NT2/D1 (cell line): ENCODE results near the gene SRPX2.

Experiments used
- SUZ12 ChIP-seq: IDR thresholded peaks from 2 replicates; pipeline ENCODE4 v1.6.1; 2011; ENCODE audit not compliant: insufficient read length, insufficient read depth; ENCODE audit errors: extremely low read depth
- YY1 ChIP-seq: IDR thresholded peaks from 2 replicates; pipeline ENCODE4 v1.6.1; 2011; ENCODE audit not compliant: insufficient read length, insufficient read depth

GRCh38 chrX:100721328-100721727 is 77.3 kb downstream of the SRPX2 start:
- TF ChIP-seq YY1 (no peak), SUZ12 (no peak)
